ENCODE results near the gene GIGYF2. TPM values are rescaled to one million over a fixed set of nuclear protein-coding genes. Genes with fewer than 3 reads are reported as not detected.

Gene GIGYF2
- total RNA-seq, 1 donor from 2014 or later = 74.1 TPM

DNA sequence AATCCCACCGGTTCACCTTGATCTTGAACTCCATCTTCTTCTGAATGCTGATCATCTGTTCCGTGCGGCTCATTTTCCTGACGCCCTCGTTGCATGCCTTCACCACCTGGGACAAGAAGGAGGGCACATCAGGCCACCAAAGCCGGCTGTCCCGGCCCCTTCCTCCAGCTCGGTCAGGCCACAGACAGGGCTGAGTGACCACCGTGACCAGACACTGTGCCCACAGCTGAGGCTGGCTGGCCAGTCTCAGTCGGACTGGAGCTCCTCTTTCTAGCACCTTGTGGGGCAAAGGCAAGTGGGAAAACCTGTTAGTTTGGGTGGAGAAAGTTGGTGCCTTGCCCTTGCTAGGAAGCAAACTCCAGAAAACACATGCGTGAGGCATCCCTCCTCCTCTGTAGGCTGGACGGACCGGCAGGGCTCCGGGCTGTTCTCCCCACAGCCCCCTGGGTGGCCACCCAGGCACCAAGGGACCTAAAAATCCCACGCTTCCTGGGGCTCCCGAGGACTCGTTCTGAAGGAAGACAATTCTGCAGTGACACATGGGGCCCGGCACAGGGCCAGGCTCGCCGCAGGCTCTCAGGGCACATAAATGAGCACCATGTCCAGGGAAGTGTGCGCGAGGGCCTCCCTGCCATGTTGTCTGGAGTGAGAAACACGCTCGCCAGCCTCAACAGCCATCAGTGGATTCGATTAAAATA, 188.3 kb downstream of the GIGYF2 start:
- no peaks in the 10 kb centered on the region for H3K4me1 ChIP-seq (ENCODE audit: control insufficient read depth in 3 of 3, insufficient read depth in 3 of 3, low read length in 3 of 3)
- H3K9ac ChIP-seq (ENCODE audit: low read depth in 1 of 3, low read length in 3 of 3) = no peak overlapping the region
- no peaks in the 10 kb centered on the region for H3K9me3 ChIP-seq (ENCODE audit: control insufficient read depth in 3 of 3, low read length in 3 of 3)
- H3K4me3 ChIP-seq (ENCODE audit: low read length in 3 of 3) = no peak overlapping the region
- H3K36me3 ChIP-seq (ENCODE audit: control insufficient read depth in 3 of 3, insufficient read depth in 3 of 3, low read length in 3 of 3) = no peaks in the 10 kb centered on the region
- peaks cover 9 to 27% (median 27%) of the 10 kb centered on the region in 3 donors for H3K27me3 ChIP-seq (ENCODE audit: control insufficient read depth in 3 of 3, insufficient read depth in 3 of 3, low read length in 3 of 3)
- no peak overlapping the region for H3K27ac ChIP-seq (ENCODE audit: low read depth, low read length)

DNA sequence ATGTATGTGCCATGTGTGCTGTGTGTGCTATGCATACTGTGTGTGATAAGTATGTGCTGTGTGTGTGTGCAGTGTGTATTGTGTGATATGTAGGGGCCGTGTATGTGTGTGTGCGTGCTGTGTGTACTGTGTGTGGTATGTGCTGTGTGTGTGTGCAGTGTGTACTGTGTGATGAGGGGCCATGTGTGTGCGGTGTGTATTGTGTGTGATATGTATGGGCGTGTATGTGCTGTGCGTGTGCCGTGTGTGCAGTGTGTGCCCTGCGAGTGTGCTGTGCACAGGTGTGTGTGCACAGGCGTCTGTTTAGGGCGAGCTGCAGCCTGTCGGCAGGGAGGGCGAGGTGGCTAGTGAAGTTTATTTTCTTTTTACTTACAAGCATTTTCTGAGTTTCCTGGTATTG, 189.0 kb downstream of the GIGYF2 start:
- Histone ChIP-seq H3K4me3 (ENCODE audit: low read length in 3 of 3) (no peak overlapping the region), H3K9me3 (ENCODE audit: control insufficient read depth in 3 of 3, low read length in 3 of 3) (no peaks in the 10 kb centered on the region), H3K4me1 (ENCODE audit: control insufficient read depth in 3 of 3, insufficient read depth in 3 of 3, low read length in 3 of 3) (peaks cover 0 to 7% (median 7%) of the 10 kb centered on the region in 3 donors), H3K27me3 (ENCODE audit: control insufficient read depth in 3 of 3, insufficient read depth in 3 of 3, low read length in 3 of 3) (peaks cover 9 to 32% (median 27%) of the 10 kb centered on the region in 3 donors), H3K9ac (ENCODE audit: low read depth in 1 of 3, low read length in 3 of 3) (no peak overlapping the region), H3K36me3 (ENCODE audit: control insufficient read depth in 3 of 3, insufficient read depth in 3 of 3, low read length in 3 of 3) (no peaks in the 10 kb centered on the region), H3K27ac (ENCODE audit: low read depth, low read length) (no peak overlapping the region)

DNA sequence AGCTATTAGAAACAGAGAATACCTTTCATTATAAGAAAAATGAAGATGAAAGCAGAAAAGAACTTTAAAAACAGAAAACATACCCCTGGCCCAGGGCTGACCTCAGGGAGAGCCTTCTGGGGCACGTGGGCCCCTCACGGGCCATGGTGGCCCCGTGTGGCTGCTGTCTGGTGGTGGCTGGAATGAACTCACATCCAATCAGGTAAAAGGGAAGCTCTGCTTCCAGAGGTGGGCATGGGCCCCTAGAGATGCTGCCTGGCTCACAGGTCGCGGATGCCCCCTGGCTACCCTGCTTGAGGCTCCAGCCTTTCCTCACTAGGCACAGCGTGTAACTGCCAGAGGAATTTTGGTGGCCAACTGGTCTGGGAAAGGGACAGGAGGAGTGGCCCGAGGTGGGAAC, 189.5 kb downstream of the GIGYF2 start:
- H3K27ac ChIP-seq (ENCODE audit: low read depth, low read length) = no peak overlapping the region
- H3K9ac ChIP-seq (ENCODE audit: low read depth in 1 of 3, low read length in 3 of 3) = no peak overlapping the region
- H3K36me3 ChIP-seq (ENCODE audit: control insufficient read depth in 3 of 3, insufficient read depth in 3 of 3, low read length in 3 of 3) = no peaks in the 10 kb centered on the region
- peaks cover 9 to 32% (median 27%) of the 10 kb centered on the region in 3 donors for H3K27me3 ChIP-seq (ENCODE audit: control insufficient read depth in 3 of 3, insufficient read depth in 3 of 3, low read length in 3 of 3)
- H3K4me3 ChIP-seq (ENCODE audit: low read length in 3 of 3) = no peak overlapping the region
- peaks cover 2 to 11% (median 11%) of the 10 kb centered on the region in 3 donors for H3K4me1 ChIP-seq (ENCODE audit: control insufficient read depth in 3 of 3, insufficient read depth in 3 of 3, low read length in 3 of 3)
- H3K9me3 ChIP-seq (ENCODE audit: control insufficient read depth in 3 of 3, low read length in 3 of 3) = no peaks in the 10 kb centered on the region

DNA sequence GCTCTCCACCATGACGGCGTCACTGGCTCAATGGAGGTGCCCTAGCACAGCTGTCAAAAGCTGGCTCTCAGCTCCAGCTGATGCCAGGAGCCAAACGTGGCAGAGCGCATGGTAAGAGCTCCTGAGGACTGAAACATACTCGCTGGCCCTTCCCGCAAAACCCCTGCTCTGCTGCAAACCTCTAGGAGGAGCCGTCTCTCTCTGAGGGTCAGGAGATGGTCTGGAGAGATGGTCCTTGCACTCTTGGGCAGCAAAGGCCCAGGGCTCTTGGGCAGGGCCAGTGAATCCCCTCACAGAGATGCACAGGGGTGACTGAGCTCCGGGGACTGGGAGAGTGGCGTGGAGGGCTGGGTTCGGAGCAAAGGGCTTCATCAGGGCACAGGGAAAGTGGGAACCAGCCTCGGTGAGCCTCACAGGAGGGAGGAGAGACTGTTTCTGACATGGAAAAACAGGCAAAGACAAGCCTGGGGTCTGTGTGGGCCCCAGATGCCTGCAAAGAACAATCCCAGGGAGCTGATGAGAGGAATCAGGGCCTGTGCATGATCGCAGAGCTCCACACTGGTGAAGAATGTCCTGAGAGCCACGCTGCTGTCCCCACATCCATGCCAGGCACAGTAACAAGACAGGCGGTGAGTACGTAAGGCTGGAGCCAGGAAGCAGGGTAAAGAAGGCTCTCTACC, 190.2 kb downstream of the GIGYF2 start:
- Histone ChIP-seq H3K4me1 (ENCODE audit: control insufficient read depth in 3 of 3, insufficient read depth in 3 of 3, low read length in 3 of 3) (peaks cover 7 to 18% (median 17%) of the 10 kb centered on the region in 3 donors), H3K27me3 (ENCODE audit: control insufficient read depth in 3 of 3, insufficient read depth in 3 of 3, low read length in 3 of 3) (peaks cover 9 to 32% (median 27%) of the 10 kb centered on the region in 3 donors), H3K4me3 (ENCODE audit: low read length in 3 of 3) (no peak overlapping the region)

DNA sequence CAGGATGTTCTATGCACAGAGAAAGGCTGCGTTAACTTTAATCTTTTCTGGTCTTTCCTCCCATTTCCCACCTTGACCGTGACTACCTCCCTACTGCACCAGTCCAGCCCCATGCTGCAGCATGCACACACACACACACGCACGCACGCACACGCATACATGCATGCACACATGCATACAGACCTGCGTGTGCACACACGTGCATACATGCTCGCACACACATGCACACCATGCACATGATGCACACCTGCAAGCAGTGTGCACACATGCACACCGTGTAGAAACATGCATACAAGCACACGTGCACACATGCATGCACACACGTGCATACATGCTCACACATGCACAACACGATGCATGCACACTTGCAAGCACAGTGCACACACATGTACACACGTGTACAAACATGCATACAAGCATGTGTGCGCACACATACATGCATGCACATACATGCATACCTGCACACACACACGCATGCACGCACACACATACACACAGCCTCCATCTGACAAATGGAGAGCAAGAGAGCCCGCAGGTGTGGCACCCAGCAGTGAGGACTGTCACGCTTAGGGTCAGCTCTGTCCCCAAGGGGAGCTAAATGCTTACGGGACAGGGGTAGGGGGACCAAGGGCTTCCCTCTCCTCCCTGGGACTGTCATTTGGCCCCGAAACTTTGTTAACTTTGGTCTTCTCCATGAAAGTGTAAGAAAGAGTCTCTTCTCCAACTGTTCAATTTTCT, 191.1 kb downstream of the GIGYF2 start:
- Histone ChIP-seq H3K4me1 (ENCODE audit: control insufficient read depth in 3 of 3, insufficient read depth in 3 of 3, low read length in 3 of 3) (peaks cover 7 to 21% (median 17%) of the 10 kb centered on the region in 3 donors), H3K27me3 (ENCODE audit: control insufficient read depth in 3 of 3, insufficient read depth in 3 of 3, low read length in 3 of 3) (peaks cover 9 to 32% (median 22%) of the 10 kb centered on the region in 3 donors)

More for the DNA sequence above, 190.2 kb downstream of the GIGYF2 start:
- no peak overlapping the region for H3K9ac ChIP-seq (ENCODE audit: low read depth in 1 of 3, low read length in 3 of 3)
- no peak overlapping the region for H3K27ac ChIP-seq (ENCODE audit: low read depth, low read length)
- no peaks in the 10 kb centered on the region for H3K9me3 ChIP-seq (ENCODE audit: control insufficient read depth in 3 of 3, low read length in 3 of 3)
- H3K36me3 ChIP-seq (ENCODE audit: control insufficient read depth in 3 of 3, insufficient read depth in 3 of 3, low read length in 3 of 3) = no peaks in the 10 kb centered on the region

DNA sequence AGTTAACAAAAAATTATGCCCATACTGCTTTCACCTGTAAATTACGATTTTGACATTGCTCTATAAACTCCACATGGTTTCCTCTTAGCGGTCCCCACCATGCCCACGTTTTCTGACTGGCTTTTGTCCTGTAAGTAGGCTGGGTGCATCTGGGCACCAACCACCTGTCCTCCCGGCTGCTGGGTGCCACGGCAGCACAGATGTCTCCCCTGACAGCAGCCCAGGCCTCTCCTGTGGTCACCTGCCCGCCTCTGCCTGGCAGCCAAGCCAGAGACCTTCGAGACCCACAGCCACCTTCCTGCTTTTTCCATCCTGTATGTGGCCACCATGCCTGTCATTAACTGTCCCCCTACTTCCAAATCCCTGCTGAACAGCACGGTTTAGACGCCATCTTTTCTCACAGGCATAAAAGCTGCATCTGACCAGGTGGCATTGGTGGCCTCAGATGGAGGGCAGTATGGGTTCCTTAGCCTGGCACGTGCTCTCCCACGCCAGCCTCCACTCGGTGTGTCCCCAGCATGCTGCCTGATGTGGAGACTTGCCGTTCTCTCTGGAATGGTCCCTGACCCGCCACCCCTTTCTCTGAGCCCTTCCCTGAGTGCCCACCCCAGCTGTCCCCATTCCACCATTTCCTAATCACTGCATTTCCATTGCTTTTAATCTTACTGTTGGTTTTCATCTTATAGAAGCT, 191.9 kb downstream of the GIGYF2 start:
- no peak overlapping the region for H3K4me3 ChIP-seq (ENCODE audit: low read length in 3 of 3)
- H3K27ac ChIP-seq (ENCODE audit: low read depth, low read length) = no peak overlapping the region
- peaks cover 9 to 27% (median 18%) of the 10 kb centered on the region in 3 donors for H3K27me3 ChIP-seq (ENCODE audit: control insufficient read depth in 3 of 3, insufficient read depth in 3 of 3, low read length in 3 of 3)
- no peaks in the 10 kb centered on the region for H3K9me3 ChIP-seq (ENCODE audit: control insufficient read depth in 3 of 3, low read length in 3 of 3)
- no peaks in the 10 kb centered on the region for H3K36me3 ChIP-seq (ENCODE audit: control insufficient read depth in 3 of 3, insufficient read depth in 3 of 3, low read length in 3 of 3)
- peaks cover 7 to 21% (median 17%) of the 10 kb centered on the region in 3 donors for H3K4me1 ChIP-seq (ENCODE audit: control insufficient read depth in 3 of 3, insufficient read depth in 3 of 3, low read length in 3 of 3)
- H3K9ac ChIP-seq (ENCODE audit: low read depth in 1 of 3, low read length in 3 of 3) = no peak overlapping the region

More for the DNA sequence above, 191.1 kb downstream of the GIGYF2 start:
- H3K9ac ChIP-seq (ENCODE audit: low read depth in 1 of 3, low read length in 3 of 3) = no peak overlapping the region
- H3K9me3 ChIP-seq (ENCODE audit: control insufficient read depth in 3 of 3, low read length in 3 of 3) = no peaks in the 10 kb centered on the region
- no peak overlapping the region for H3K4me3 ChIP-seq (ENCODE audit: low read length in 3 of 3)
- no peak overlapping the region for H3K27ac ChIP-seq (ENCODE audit: low read depth, low read length)
- H3K36me3 ChIP-seq (ENCODE audit: control insufficient read depth in 3 of 3, insufficient read depth in 3 of 3, low read length in 3 of 3) = no peaks in the 10 kb centered on the region

DNA sequence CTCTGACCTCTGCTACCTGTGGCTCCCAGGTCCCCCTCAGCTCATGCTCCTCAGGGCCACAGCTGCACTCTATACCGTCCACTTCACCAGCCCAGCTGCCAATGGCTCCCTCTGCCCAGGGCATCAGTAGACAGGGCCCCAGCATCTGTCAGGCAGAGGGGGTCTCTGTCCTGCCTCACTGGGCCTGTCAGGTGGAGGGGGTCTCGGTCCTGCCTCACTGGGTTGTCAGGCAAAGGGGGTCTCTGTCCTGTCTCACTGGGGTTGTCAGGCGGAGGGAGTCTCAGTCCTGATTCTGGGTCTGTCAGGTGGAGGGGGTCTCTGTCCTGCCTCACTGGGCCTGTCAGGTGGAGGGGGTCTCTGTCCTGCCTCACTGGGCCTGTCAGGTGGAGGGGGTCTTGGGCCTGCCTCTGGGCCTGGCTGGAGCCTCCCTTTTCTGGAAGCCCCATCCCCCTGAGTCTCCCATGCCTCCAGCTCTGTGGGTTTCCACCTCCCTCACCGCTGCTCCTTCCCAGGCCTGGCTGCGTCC, 192.8 kb downstream of the GIGYF2 start:
- H3K36me3 ChIP-seq (ENCODE audit: control insufficient read depth in 3 of 3, insufficient read depth in 3 of 3, low read length in 3 of 3) = no peaks in the 10 kb centered on the region
- H3K9ac ChIP-seq (ENCODE audit: low read depth in 1 of 3, low read length in 3 of 3) = no peak overlapping the region
- no peak overlapping the region for H3K4me3 ChIP-seq (ENCODE audit: low read length in 3 of 3)
- H3K27ac ChIP-seq (ENCODE audit: low read depth, low read length) = no peak overlapping the region
- peaks cover 6 to 24% (median 17%) of the 10 kb centered on the region in 3 donors for H3K27me3 ChIP-seq (ENCODE audit: control insufficient read depth in 3 of 3, insufficient read depth in 3 of 3, low read length in 3 of 3)
- H3K4me1 ChIP-seq (ENCODE audit: control insufficient read depth in 3 of 3, insufficient read depth in 3 of 3, low read length in 3 of 3) = peaks cover 7 to 21% (median 17%) of the 10 kb centered on the region in 3 donors
- no peaks in the 10 kb centered on the region for H3K9me3 ChIP-seq (ENCODE audit: control insufficient read depth in 3 of 3, low read length in 3 of 3)

DNA sequence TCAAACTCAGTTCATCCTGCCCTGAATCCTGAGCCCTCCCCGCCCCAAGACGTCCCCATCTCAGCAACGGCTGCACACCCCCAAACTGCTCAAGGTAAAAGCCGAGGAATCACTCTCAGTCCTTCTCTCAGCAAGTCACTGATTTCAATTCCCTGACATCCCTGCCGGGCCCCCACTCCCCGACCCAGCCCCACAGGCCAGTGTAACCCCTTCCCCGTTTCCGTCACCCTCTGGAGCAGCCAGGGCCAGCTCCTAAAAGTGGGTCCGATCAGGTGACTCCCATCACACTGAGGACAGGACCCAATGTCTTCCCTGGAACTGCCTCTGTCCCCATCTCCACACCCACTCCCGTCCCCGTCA, 193.4 kb downstream of the GIGYF2 start:
- Histone ChIP-seq H3K4me1 (ENCODE audit: control insufficient read depth in 3 of 3, insufficient read depth in 3 of 3, low read length in 3 of 3) (peaks cover 7 to 21% (median 17%) of the 10 kb centered on the region in 3 donors), H3K36me3 (ENCODE audit: control insufficient read depth in 3 of 3, insufficient read depth in 3 of 3, low read length in 3 of 3) (no peaks in the 10 kb centered on the region), H3K9me3 (ENCODE audit: control insufficient read depth in 3 of 3, low read length in 3 of 3) (no peaks in the 10 kb centered on the region), H3K9ac (ENCODE audit: low read depth in 1 of 3, low read length in 3 of 3) (no peak overlapping the region), H3K4me3 (ENCODE audit: low read length in 3 of 3) (peak overlapping the region in 2 of 3 donors; percentile 43 to 54), H3K27ac (ENCODE audit: low read depth, low read length) (no peak overlapping the region), H3K27me3 (ENCODE audit: control insufficient read depth in 3 of 3, insufficient read depth in 3 of 3, low read length in 3 of 3) (peaks cover 6 to 20% (median 12%) of the 10 kb centered on the region in 3 donors)

DNA sequence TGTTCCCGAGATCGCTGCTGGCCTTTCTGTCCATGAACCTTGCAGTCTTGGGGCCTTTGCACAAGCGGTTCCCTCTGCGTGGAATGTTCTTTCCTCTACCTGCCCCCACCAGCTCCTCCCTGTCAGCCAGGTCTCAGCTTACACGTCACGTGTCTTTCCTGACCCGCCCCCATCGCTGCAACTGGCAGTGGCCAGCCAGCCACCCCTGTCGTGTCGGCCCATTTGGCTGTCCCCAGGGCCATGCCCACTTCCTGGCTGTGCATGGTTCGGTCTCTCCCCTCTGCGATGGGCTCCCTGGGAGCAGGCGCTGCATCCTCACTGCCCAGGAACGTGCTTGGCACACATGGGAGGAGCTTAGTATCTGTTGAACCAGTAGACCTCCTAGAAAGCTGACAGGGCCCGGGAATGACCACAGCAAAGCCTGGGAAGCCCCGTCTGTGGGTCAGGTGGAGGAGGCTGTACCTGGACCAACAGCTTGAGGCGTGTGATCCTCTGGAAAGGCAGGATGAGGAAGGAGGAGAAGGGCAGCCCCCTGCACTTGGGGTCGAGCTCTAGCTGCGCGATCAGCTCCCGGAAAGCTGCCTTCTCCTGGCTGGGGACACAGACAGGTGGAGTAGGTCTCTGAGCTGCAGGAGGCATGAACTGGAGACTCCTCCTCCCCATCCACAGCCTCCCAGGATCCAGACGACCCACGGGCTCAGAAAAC, 193.9 kb downstream of the GIGYF2 start:
- Histone ChIP-seq H3K4me3 (ENCODE audit: low read length in 3 of 3) (peak overlapping the region; percentile 21 to 54 (median 43)), H3K27ac (ENCODE audit: low read depth, low read length) (no peak overlapping the region), H3K9ac (ENCODE audit: low read depth in 1 of 3, low read length in 3 of 3) (peak overlapping the region in 2 of 3 donors; percentile 7 to 64), H3K36me3 (ENCODE audit: control insufficient read depth in 3 of 3, insufficient read depth in 3 of 3, low read length in 3 of 3) (no peaks in the 10 kb centered on the region), H3K4me1 (ENCODE audit: control insufficient read depth in 3 of 3, insufficient read depth in 3 of 3, low read length in 3 of 3) (peaks cover 7 to 21% (median 17%) of the 10 kb centered on the region in 3 donors), H3K27me3 (ENCODE audit: control insufficient read depth in 3 of 3, insufficient read depth in 3 of 3, low read length in 3 of 3) (peaks cover 3 to 15% (median 9%) of the 10 kb centered on the region in 3 donors), H3K9me3 (ENCODE audit: control insufficient read depth in 3 of 3, low read length in 3 of 3) (no peaks in the 10 kb centered on the region)
